Right lobe of liver (tissue), 4 donors: ENCODE results near the gene CTXN1.

Experiments
- CTCF ChIP-seq, 4 donors: fragments of 200-600 bp in 3 of 4; fragments of 450-650 bp in 1 of 4; IDR thresholded peaks; one replicate each; pipeline versions ENCODE4 v1.5.1 to v1.8.0; 2016 to 2022; ENCODE audit warnings: antibody characterized with exemption in 4 of 4, mild to moderate bottlenecking in 2 of 4
- POLR2A ChIP-seq: fragments of 450-650 bp; IDR thresholded peaks from one replicate; pipeline ENCODE4 v1.6.1; 2017; ENCODE audit warnings: antibody characterized with exemption, mild to moderate bottlenecking
- donor health status: DM: no; HTN: no; CAD: no.
- donor health status: DM: no; HTN: no; CAD: no.
- donor health status: DM: no; HTN: yes; CAD: no.

GRCh38 chr19:7915250-7916102, 10.5 kb downstream of the CTXN1 start:
- TF ChIP-seq CTCF (IDR thresholded peaks at IDR 0.05) (no peak), POLR2A (no peak)
